GM19035 (cell line): ENCODE data around the gene SHTN1.

Experiments
- ATAC-seq: cut with Tn5 transposase; IDR thresholded peaks from one replicate; pipeline ENCODE4 v1.9.1; 2021; ENCODE audit not compliant: unreplicated experiment

The SHTN1 gene

DNA sequence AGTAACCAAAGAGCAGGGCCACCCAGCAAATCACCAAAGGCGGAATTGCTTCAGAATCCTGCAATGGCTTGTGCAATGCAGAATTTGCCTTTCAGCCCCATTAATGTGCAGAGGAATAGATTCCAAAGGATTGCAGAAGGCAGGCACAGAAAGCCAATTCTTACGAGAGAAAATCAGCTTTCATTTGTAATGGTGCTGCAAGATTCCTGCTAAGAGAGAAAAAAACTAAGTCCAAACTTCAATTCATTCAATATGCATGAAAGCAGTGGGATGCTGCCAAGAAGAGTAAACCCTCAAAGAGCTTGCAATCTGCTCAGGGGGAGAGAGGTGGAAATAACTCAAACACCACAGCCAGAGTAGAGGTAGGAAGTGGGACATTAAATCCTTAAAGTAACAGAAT is 85.3 kb downstream of the SHTN1 start:
- no peak for ATAC-seq

- no peak for ATAC-seq
Observed at GRCh38 chr10:116919164-116919563, 85.8 kb downstream of the SHTN1 start.

GRCh38 chr10:116918583-116918982 is 86.4 kb downstream of the SHTN1 start:
- no peak for ATAC-seq

GRCh38 chr10:116917481-116917880 is 87.5 kb downstream of the SHTN1 start:
- ATAC-seq = no peak

DNA sequence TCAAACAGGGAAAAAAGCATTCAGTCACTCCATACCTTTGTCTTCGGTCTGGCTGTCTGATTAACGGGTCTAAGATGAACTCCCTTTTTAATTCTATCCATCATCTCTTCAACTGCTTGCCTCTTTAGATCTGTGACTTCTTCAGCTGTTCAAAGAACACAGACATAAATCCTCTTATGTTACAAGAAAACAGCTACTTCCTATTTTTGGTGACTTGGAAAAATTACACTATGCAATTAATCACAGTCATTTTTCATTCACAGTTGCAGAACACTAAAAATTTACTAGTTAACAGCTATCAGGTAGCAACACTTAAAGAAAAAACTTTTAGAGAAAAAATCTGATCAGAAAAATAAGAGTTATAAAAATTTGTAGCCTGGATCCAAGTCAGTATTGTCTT is 89.6 kb downstream of the SHTN1 start:
- ATAC-seq = no peak

- ATAC-seq = no peak
Observed at GRCh38 chr10:116913695-116914094, 91.3 kb downstream of the SHTN1 start.

GRCh38 chr10:116912162-116912561 is 92.8 kb downstream of the SHTN1 start:
- no peak for ATAC-seq

GRCh38 chr10:116910910-116911309 is 94.1 kb downstream of the SHTN1 start:
- no peak for ATAC-seq

- no peak for ATAC-seq
Observed at GRCh38 chr10:116909307-116909706, 95.7 kb downstream of the SHTN1 start.

DNA sequence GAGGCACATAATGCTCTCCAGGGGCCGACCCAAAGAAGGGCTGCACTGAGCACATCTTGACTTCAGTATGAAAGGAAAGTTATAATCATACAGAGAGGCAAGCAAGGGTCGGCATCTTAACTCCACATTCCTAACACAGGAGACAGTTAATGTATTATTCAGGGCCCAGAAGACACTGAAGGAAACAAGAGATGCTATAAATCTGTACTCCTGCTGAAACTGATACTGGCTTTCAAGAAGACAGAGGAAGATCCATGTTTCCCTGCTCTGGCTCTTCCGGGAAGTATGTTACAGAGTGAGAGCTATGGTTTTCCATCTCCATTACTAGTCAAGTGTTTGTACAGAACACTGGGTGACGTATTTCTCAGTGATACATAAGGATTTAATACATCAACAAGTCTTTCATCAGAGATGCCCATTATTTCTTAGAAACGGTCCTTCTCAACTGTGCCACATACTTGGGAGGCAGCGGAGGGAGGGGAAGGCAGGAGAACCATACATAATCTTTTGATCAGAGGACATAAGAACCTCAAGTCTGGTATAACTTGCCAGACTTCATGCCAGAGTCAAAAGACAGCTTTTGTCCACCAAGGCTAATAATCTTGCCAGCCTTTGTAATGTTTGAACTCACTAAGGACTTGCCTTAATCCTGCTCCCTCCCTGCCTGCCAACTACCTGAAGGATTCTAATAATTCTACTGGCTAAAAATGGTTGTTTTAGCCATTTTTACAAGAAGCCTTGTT is 97.6 kb downstream of the SHTN1 start:
- no peak for ATAC-seq

DNA sequence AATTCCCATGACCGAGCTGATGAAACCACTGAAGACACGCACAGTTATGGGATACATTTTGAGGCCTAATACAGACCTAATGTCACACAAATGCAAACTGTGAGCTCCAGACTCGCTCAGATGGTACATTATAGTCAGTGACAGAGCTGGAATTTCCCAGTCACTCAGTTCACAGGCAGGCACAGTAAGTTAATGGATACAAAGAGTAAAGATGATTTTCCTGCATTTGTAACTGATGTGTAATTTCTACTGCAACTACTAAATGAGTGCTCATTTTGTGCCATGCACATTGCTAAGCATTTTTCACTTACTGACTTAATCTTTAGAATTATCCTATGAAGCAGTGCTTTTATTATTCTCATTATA is 99.2 kb downstream of the SHTN1 start:
- ATAC-seq = no peak

GRCh38 chr10:116899626-116900025 is 105.4 kb downstream of the SHTN1 start:
- no peak for ATAC-seq

DNA sequence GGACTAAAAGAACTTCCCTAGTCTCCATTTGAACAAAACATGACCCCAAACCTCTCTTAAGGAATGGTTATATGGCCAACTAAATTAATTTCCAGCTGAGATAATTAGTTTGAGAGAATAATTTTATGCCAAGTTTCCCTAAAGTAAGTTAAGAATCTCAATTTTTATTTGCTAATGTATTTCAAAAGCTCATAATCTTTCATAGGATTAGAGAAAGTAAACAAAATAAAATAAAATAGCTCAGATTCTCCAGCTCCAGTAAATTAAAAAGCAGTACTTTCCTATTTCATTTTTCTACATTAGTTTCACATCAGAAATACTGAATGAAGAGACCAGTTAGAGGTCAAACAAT is 111.3 kb downstream of the SHTN1 start:
- ATAC-seq = no peak

DNA sequence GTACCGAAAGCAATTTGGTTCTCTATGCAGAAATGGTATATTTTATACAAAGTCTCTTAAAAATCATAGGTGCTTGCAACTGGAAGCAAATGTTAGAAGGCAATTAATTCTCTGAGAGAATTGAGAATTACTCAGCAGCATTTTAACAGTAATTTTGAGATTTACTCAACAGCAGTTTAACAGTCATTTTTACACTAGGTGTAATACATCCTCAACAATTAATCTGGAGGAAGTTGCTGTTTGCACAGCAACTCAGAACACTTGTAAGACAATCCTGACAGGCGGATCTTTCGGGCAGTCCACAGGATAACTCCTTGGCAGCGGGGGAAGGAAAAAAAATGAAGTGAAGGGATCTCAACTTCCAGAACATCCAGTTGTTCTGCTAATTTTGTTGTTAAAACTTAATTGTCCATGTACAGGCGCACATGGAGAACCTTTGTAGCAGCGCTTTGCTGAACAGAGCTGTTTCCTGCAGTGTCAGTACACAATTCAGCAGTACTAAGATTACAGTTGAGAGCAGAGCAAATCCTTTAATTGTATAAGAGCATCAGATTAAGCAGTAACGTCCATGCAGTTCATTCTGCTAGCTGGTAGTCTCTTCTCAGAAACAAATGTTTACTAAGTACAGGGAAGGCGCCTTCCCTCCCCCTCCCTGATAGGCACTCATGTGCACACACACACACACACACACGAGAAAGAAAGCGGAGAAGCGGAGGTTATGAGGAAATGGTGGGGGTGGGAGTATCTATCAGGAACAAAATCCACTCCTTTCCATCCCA is 111.9 kb downstream of the SHTN1 start:
- ATAC-seq = no peak

- ATAC-seq = no peak
Observed at GRCh38 chr10:116891208-116891607, 113.8 kb downstream of the SHTN1 start.

DNA sequence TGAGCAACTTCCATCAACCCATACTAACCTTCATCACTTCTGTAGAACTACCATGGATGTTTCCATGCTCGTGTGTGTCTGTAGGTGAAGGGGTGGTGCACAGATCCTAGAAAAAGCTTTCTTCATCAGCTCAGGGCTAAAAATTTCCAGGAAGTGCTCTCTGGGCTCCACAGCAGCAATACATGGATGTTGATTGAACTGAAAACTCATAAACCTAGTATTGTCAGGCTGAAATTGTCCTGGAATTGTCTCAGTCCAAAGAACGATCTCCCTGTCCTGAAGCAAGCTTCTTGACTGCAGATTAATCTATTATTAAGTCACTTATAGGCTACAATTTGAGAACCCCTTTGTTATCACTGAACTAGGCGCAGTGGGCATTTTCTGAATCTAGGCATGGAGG is 115.9 kb downstream of the SHTN1 start:
- ATAC-seq = no peak

- ATAC-seq = no peak
Observed at GRCh38 chr10:116888380-116889055, 116.5 kb downstream of the SHTN1 start.

GRCh38 chr10:116886772-116887171 is 118.2 kb downstream of the SHTN1 start:
- ATAC-seq = no peak

- no peak for ATAC-seq
Observed at GRCh38 chr10:116882639-116883038, 122.3 kb downstream of the SHTN1 start.

DNA sequence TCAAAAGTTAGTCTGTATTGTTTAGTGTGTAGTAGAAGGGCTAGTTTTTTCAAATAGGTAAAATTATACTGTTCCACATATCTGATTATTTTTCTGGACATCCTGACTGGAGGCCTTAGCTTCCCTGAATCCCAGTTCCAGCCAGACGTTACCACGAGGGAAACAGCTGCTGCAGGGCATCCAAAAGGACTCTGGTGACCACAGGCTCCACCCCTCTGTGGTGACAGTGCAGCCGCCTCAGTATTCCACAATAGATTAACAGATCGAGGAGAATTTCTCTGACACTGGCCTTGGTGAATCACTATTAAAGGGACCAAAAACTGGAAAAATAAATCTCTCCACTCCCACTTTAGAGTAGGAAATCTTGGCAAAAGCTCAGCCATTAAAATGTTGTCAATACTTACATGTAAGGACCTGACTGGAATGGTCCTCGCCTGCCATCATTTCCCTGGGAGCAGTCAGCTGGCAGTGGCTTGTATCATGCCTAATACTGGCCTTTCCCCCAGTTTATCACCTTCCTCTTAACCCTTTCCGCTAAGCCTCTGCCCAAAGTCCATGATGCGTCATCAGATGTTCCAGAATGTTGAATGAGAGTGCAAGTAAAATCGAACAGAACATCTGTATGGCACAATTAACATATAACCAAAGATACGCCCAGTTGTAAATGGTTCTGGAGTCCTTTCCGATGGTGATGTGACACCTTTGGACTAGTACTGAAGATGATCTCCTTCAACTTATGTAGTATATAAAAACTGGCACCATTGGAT is 124.1 kb downstream of the SHTN1 start:
- no peak for ATAC-seq

DNA sequence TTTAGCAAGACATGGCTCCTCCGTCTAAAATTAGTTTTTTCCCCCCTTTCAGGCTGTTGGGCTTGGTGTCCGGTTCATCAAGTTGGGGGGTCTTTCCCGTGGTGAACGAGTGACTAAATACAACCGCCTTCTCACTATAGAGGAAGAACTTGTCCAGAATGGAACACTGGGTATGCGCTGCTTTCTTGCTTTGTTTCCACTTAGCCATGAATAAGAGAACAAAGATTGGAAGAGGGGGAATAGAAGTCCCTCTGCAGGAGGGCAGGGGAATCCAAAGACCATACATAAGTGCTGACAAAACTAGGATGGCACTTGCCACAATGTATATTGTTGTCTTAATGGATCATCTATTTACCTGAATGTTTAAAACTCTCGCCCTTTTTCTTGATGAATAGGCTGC is 125.2 kb downstream of the SHTN1 start:
- no peak for ATAC-seq
